Activated T-cell treated with anti-CD3 and anti-CD28 coated beads, Interleukin-2, amount 50 U/mL, for 24 hours (primary cell): Measurements from ENCODE around the gene ALKBH5.

ENCODE experiments used
- DNase-seq: peaks from one replicate; pipeline ENCODE4 v3.0.0-alpha.2; 2020
- H3K27ac Mint-ChIP-seq: 2 replicates; pipeline ENCODE4 v1.8.0; 2020; ENCODE audit warnings: mild to moderate bottlenecking, mixed read lengths
- H3K27me3 Mint-ChIP-seq: 2 replicates; pipeline ENCODE4 v1.8.0; 2020; ENCODE audit warnings: mixed read lengths
- H3K36me3 Mint-ChIP-seq: 2 replicates; pipeline ENCODE4 v1.8.0; 2020; ENCODE audit warnings: low read depth, mixed read lengths
- H3K4me1 Mint-ChIP-seq: 2 replicates; pipeline ENCODE4 v1.8.0; 2020; ENCODE audit warnings: low read depth, mixed read lengths
- H3K4me3 Mint-ChIP-seq: 2 replicates; pipeline ENCODE4 v1.8.0; 2020; ENCODE audit warnings: mild to moderate bottlenecking, moderate library complexity, mixed read lengths
- H3K9me3 Mint-ChIP-seq: 2 replicates; pipeline ENCODE4 v1.8.0; 2020; ENCODE audit warnings: mixed read lengths

ALKBH5 gene

DNA sequence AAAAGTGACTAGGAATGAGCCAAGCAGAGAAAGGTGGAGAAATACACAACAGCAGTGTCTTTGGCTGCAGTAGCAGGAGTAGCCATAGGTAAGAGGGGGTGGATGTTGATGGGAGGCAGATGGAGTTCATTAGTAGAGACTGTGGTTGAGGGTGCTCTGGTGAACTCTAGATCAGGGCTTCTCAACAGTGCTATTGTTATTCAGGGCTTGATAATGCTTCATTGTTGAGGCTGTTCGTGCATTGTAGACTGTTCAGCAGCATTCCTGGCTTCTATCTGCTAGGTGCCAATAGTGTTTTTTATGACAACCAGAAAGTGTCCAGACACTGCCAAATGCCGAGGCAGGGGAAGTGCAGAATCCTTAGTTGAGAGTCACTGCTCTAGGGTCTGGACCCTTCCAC, 3.6 kb downstream of the ALKBH5 start:
- Mint-ChIP-seq H3K4me3 (peak overlapping the region; percentile 95), H3K27ac (peak overlapping the region; percentile 99), H3K4me1 (peaks cover 71% of the 10 kb centered on the region), H3K27me3 (no peaks in the 10 kb centered on the region), H3K36me3 (peaks cover 80% of the 10 kb centered on the region), H3K9me3 (no peaks in the 10 kb centered on the region)
- DNase-seq, result no peak

DNA sequence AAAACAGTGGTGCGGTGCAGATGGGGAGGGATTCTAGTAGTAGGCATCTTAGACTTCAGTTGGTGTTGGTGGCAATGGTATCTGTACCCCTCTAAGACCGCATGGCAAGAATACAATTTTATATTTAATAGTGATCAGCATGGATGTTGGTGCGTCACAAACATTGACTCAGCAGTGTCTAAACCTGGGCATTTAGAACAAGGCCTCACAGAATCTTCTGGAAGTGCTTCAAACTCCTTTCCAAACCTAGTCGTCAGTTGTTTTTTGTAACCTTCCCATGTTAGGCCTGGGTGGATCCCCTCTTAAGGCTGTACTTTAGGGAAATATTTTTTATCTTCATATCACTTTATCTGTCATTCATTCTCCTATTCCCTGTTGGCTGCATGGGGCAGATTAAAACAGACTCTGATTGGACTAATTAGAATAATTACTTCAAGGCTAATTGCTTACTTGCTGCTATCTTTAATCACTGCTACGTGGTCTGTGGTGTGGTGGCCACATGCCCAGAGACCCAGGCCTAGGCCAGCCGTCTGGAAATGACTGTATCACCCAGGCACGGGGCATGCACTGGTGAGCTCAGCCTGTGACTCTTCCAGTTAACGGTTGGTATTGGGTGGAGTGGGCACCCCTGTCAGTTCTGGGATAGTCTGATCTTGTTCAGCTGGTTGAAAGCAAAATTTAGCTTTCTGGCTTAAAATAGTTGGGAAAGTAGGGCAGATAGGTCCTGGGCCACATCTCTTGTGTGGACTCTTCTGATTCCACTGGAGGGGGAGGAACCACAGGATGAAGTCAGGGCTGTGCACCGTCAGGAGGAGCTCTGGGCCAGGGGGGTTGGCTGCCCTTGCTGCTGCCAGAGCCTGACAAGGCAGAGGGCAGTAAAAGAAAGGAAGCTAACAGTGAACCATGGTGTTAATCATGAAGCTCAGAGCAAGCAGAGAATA, 4.5 kb downstream of the ALKBH5 start:
- Mint-ChIP-seq H3K27ac (peak overlapping the region; percentile 99), H3K36me3 (peaks cover 85% of the 10 kb centered on the region), H3K9me3 (no peaks in the 10 kb centered on the region), H3K4me3 (peak overlapping the region; percentile 95), H3K27me3 (no peaks in the 10 kb centered on the region), H3K4me1 (peaks cover 72% of the 10 kb centered on the region)
- DNase-seq, result no peak

DNA sequence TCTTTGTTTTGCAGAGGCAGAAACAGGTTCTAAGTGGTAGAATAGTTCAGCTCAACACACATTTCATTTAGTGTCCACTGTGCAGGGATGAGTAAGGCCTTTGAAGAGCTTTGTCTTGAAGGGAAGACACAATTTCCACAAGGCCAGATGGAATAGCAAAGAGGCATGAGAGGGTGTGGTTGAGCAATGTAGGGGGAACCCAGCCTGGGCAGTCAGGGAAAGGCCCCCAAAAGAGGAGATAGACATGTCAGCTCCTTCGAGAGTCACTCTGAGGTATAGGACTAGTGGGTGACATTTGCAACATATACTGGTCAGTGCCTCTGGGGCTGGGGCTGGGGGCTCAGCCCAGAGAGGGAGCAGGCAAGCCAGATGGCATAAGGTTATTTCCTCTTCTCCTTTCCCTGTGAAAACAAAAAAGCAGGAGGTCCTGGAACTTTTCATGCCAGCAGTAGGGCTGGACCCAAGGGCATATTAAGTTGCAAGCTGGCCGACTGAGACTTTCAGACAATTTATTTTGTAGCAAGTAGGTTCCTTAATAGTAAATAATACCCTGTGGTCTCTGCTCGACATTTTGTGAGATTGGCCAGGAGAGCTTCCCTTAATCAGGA, 7.1 kb downstream of the ALKBH5 start:
- Mint-ChIP-seq H3K4me1 (peaks cover 82% of the 10 kb centered on the region), H3K27ac (peak overlapping the region; percentile 34), H3K36me3 (peaks cover 89% of the 10 kb centered on the region), H3K27me3 (no peaks in the 10 kb centered on the region), H3K9me3 (no peaks in the 10 kb centered on the region), H3K4me3 (no peak overlapping the region)
- DNase-seq, result no peak

GRCh38 chr17:18191236-18191667, 7.6 kb downstream of the ALKBH5 start:
- Mint-ChIP-seq H3K27ac (peak overlapping the region; percentile 34), H3K27me3 (no peaks in the 10 kb centered on the region), H3K36me3 (peaks cover 89% of the 10 kb centered on the region), H3K4me3 (no peak overlapping the region), H3K9me3 (no peaks in the 10 kb centered on the region), H3K4me1 (peaks cover 82% of the 10 kb centered on the region)
- no peak for DNase-seq

DNA sequence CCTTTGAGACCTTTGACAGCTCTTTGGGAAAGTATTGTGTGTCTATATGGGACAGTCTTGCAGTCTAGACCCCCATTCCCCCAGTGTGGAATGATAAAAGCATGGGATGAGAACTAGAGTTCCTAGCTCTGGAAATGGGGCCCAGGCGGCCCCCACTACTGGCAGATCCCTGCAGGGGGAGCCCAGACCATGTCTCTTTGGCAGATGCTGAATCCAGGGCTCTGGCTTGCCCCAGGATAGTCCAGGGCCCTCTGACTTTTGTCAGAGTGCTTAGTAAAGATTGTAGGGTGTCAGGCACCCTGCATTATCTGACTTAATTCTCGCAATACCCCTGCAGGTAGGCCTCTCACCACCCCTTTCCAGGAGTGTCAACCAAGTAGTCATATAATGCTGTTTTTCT, 8.3 kb downstream of the ALKBH5 start:
- Mint-ChIP-seq H3K27me3 (no peaks in the 10 kb centered on the region), H3K4me3 (no peak overlapping the region), H3K27ac (peak overlapping the region; percentile 34), H3K9me3 (no peaks in the 10 kb centered on the region), H3K4me1 (peaks cover 82% of the 10 kb centered on the region), H3K36me3 (peaks cover 89% of the 10 kb centered on the region)
- no peak for DNase-seq

DNA sequence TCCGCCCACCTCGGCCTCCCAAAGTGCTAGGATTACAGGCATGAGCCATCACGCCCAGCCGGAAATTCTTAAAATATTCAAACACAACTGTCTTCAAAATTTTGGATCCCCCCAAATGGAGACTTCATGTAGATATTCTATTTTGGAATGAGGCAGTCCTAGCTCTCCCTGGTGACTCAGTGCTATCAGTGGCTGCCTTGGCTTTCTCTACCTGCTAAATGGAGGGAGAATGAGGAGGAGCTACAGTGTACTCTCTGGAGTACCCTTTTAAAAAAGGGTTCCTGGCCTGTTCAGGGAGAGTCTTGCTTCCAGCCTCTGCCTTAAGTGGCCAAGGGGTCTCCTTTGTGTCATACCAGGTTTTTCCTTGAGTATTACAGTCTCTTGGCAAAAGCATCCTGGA, 10.8 kb downstream of the ALKBH5 start:
- peaks cover 85% of the 10 kb centered on the region for H3K4me1 Mint-ChIP-seq
- DNase-seq, result no peak
- H3K4me3 Mint-ChIP-seq, result no peak overlapping the region
- no peaks in the 10 kb centered on the region for H3K27me3 Mint-ChIP-seq
- no peaks in the 10 kb centered on the region for H3K9me3 Mint-ChIP-seq
- peak overlapping the region; percentile 71 for H3K27ac Mint-ChIP-seq
- peaks cover 91% of the 10 kb centered on the region for H3K36me3 Mint-ChIP-seq

- DNase-seq, result no peak
- H3K27ac Mint-ChIP-seq, result peak overlapping the region; percentile 71
- peaks cover 84% of the 10 kb centered on the region for H3K4me1 Mint-ChIP-seq
- no peaks in the 10 kb centered on the region for H3K27me3 Mint-ChIP-seq
- no peaks in the 10 kb centered on the region for H3K9me3 Mint-ChIP-seq
- peaks cover 91% of the 10 kb centered on the region for H3K36me3 Mint-ChIP-seq
- no peak overlapping the region for H3K4me3 Mint-ChIP-seq
Observed at GRCh38 chr17:18194804-18195203, 11.2 kb downstream of the ALKBH5 start.

DNA sequence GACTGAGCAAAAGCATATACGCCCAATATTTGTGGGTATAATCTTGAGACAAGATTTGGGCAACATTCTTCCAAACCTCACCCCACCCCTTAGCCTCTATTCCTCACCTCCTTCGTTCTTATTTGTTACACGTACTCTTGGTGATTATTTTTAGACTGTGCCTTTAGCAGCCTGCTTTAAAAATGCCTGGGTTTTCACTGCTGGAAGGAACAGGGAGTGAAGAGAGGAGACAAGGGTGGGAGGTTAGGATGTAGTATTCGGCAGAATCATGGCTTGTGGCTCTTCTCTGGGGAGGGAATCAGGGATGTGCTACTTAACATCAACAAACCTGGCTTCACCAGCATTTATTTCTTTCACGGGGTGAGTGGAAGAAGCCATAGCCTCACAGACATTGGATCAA, 11.6 kb downstream of the ALKBH5 start:
- Mint-ChIP-seq H3K27ac (peak overlapping the region; percentile 71), H3K9me3 (no peaks in the 10 kb centered on the region), H3K4me3 (no peak overlapping the region), H3K27me3 (no peaks in the 10 kb centered on the region), H3K4me1 (peaks cover 84% of the 10 kb centered on the region), H3K36me3 (peaks cover 91% of the 10 kb centered on the region)
- no peak for DNase-seq

- peak overlapping the region; percentile 84 for H3K27ac Mint-ChIP-seq
Observed at GRCh38 chr17:18197535-18198194, 14.0 kb downstream of the ALKBH5 start.

DNA sequence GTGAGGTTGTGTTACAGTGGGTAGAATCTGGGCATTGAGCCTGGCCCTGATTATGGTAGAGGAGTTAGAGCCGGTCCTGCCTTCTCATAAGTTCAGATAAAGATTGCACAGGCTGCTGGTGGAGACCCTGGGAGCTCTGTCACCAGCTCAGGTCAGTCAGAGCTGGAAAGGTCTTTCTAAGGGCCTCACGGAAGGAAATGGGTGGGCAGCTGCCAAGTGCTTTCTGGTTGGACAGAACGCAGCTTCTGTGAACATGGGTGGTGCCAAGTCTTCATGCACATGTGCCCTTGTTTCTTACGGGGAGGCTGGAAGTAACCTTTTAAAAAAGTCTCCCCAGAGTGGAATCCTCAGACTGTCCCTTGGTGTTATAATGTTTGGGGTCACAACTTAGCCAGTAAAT, 14.9 kb downstream of the ALKBH5 start:
- no peak for DNase-seq
- no peaks in the 10 kb centered on the region for H3K9me3 Mint-ChIP-seq
- H3K4me1 Mint-ChIP-seq, result peaks cover 70% of the 10 kb centered on the region
- no peak overlapping the region for H3K4me3 Mint-ChIP-seq
- peaks cover 84% of the 10 kb centered on the region for H3K36me3 Mint-ChIP-seq
- H3K27me3 Mint-ChIP-seq, result no peaks in the 10 kb centered on the region
- peak overlapping the region; percentile 84 for H3K27ac Mint-ChIP-seq

More at GRCh38 chr17:18197535-18198194, 14.0 kb downstream of the ALKBH5 start:
- peaks cover 86% of the 10 kb centered on the region for H3K36me3 Mint-ChIP-seq
- peaks cover 74% of the 10 kb centered on the region for H3K4me1 Mint-ChIP-seq
- H3K4me3 Mint-ChIP-seq, result no peak overlapping the region
- DNase-seq, result no peak
- no peaks in the 10 kb centered on the region for H3K27me3 Mint-ChIP-seq
- no peaks in the 10 kb centered on the region for H3K9me3 Mint-ChIP-seq

DNA sequence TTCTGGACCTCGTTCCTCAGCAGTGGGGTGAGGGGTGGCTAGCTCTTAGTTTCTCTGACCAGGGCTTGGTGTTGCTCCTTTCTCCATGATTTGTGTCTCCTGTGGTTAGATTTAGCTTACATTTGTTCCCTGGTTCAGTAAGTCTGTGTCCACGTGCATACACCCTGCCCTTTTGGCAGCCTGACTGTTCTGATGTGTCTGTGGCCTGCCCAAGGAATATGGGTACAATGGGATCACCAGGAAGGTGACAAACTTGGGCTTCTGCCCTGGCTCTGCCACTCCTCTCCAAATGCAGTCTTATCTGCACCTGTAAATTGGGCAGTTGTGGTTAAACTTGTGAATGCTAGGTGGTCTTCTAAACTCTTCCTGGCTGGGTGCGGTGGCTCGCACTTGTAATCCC, 17.5 kb downstream of the ALKBH5 start:
- Mint-ChIP-seq H3K27ac (peak overlapping the region; percentile 38), H3K9me3 (no peaks in the 10 kb centered on the region), H3K27me3 (no peaks in the 10 kb centered on the region), H3K4me1 (peaks cover 49% of the 10 kb centered on the region), H3K36me3 (peaks cover 75% of the 10 kb centered on the region), H3K4me3 (no peak overlapping the region)
- DNase-seq, result no peak

DNA sequence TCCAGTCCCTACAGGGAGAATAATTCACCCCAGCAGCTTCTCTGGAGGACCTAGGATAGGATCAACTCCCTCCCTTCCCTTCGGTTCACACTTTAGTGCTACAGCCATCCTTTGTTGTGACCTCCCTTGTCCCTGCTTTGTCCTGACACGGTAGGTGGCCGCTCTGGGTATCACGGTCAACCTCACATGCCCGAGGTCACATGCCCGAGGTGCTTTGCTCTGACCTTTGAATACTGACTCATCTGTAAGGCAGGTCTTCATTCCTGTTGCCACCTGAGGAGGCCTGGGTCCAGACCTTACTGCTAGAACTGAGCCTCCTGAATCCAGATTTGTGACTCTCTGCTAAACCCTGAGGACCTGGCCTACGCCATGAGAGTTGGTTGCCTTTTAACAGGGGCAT, 19.7 kb downstream of the ALKBH5 start:
- H3K4me1 Mint-ChIP-seq, result peaks cover 29% of the 10 kb centered on the region
- peaks cover 74% of the 10 kb centered on the region for H3K36me3 Mint-ChIP-seq
- no peak for DNase-seq
- peak overlapping the region; percentile 74 for H3K27ac Mint-ChIP-seq
- H3K27me3 Mint-ChIP-seq, result no peaks in the 10 kb centered on the region
- no peak overlapping the region for H3K4me3 Mint-ChIP-seq
- no peaks in the 10 kb centered on the region for H3K9me3 Mint-ChIP-seq

GRCh38 chr17:18205861-18206260, 22.2 kb downstream of the ALKBH5 start:
- peaks cover 75% of the 10 kb centered on the region for H3K36me3 Mint-ChIP-seq
- peak overlapping the region; percentile 65 for H3K27ac Mint-ChIP-seq
- H3K4me1 Mint-ChIP-seq, result peaks cover 8% of the 10 kb centered on the region
- no peaks in the 10 kb centered on the region for H3K27me3 Mint-ChIP-seq
- DNase-seq, result no peak
- H3K9me3 Mint-ChIP-seq, result no peaks in the 10 kb centered on the region
- no peak overlapping the region for H3K4me3 Mint-ChIP-seq

DNA sequence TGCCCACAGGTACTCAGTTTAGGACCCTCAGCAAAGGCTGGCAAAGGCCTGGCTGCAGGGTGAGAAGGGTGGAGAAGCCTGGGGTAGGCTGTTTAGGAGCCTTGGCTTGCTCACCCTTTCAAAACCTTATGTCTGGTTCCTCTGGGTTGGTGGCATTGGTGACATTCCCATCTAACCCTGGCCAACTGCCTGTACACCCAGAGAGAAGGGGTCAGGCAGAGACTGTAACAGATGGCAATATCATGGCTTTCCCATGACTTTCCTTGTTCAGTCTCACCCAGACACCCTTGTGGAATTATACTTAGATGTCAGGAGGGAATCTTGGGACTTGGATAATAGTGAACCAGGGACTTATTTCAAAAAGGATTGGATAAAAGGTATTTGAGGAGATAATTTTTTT, 23.3 kb downstream of the ALKBH5 start:
- Mint-ChIP-seq H3K27ac (no peak overlapping the region), H3K4me1 (peaks cover 2% of the 10 kb centered on the region), H3K4me3 (no peak overlapping the region), H3K9me3 (no peaks in the 10 kb centered on the region), H3K27me3 (no peaks in the 10 kb centered on the region), H3K36me3 (peaks cover 72% of the 10 kb centered on the region)
- DNase-seq, result no peak

DNA sequence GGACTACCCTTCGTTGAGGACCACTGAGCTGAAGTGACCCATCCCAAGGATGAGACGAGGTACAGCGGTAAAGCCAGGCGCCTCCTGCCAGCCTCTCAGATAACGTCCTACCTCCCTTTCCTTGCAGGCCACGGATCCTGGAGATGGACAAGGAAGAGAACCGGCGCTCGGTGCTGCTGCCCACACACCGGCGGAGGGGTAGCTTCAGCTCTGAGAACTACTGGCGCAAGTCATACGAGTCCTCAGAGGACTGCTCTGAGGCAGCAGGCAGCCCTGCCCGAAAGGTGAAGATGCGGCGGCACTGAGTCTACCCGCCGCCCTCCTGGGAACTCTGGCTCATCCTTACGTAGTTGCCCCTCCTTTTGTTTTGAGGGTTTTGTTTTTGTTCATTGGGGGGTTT, 24.5 kb downstream of the ALKBH5 start:
- Mint-ChIP-seq H3K27me3 (no peaks in the 10 kb centered on the region), H3K4me1 (no peaks in the 10 kb centered on the region), H3K4me3 (no peak overlapping the region), H3K9me3 (no peaks in the 10 kb centered on the region), H3K36me3 (peaks cover 70% of the 10 kb centered on the region), H3K27ac (no peak overlapping the region)
- DNase-seq, result no peak
